PFSK-1 (cell line): Measurements from ENCODE around the gene PRDM15.

Source experiments
- FOXP2 ChIP-seq: optimal IDR thresholded peaks from 2 replicates; pipeline ENCODE3; 2011; ENCODE audit warnings: borderline replicate concordance, control low read depth, inconsistent platforms; ENCODE audit not compliant: insufficient read depth; ENCODE audit errors: extremely low read length, extremely low read depth
- POLR2AphosphoS5 ChIP-seq: IDR thresholded peaks from 2 replicates; pipeline ENCODE4 v1.6.1; 2012; ENCODE audit warnings: low read depth, mild to moderate bottlenecking, control low read depth, low read length, moderate library complexity
- REST ChIP-seq, 2 experiments: IDR thresholded peaks; 2 replicates each; pipeline versions ENCODE4 v1.6.1 to v1.8.0; 2011 to 2012; ENCODE audit warnings: low read depth in 2 of 2, low read length in 2 of 2, control low read depth in 1 of 2, inconsistent platforms in 1 of 2, mild to moderate bottlenecking in 1 of 2, moderate library complexity in 1 of 2; ENCODE audit not compliant: insufficient read depth in 1 of 2
- SIN3A ChIP-seq: IDR thresholded peaks from 2 replicates; pipeline ENCODE4 v1.6.1; 2012; ENCODE audit warnings: mild to moderate bottlenecking, low read length, moderate library complexity, borderline replicate concordance; ENCODE audit not compliant: insufficient read depth
- TAF1 ChIP-seq: IDR thresholded peaks from 2 replicates; pipeline ENCODE4 v1.6.1; 2012; ENCODE audit warnings: low read length, control low read depth, borderline replicate concordance; ENCODE audit not compliant: insufficient read depth

The PRDM15 gene

GRCh38 chr21:41837756-41838297 is 41.3 kb downstream of the PRDM15 start:
- TF ChIP-seq REST (IDR thresholded peaks at IDR 0.05; ENCODE audit: insufficient read depth in 1 of 2, low read depth in 2 of 2, low read length in 2 of 2) = no peak
- no peak for TF ChIP-seq TAF1
- no peak for TF ChIP-seq SIN3A
- TF ChIP-seq FOXP2 = no peak
- TF ChIP-seq POLR2AphosphoS5 = no peak

- TF ChIP-seq SIN3A = no peak
- TF ChIP-seq TAF1 = no peak
- TF ChIP-seq REST (IDR thresholded peaks at IDR 0.05; ENCODE audit: insufficient read depth in 1 of 2, low read depth in 2 of 2, low read length in 2 of 2) = no peak
- no peak for TF ChIP-seq POLR2AphosphoS5
- TF ChIP-seq FOXP2 = no peak
Observed at GRCh38 chr21:41836166-41837015, 42.8 kb downstream of the PRDM15 start.

- TF ChIP-seq TAF1 = no peak
- TF ChIP-seq REST (IDR thresholded peaks at IDR 0.05; ENCODE audit: insufficient read depth in 1 of 2, low read depth in 2 of 2, low read length in 2 of 2) = no peak
- TF ChIP-seq POLR2AphosphoS5 = no peak
- TF ChIP-seq FOXP2 = no peak
- TF ChIP-seq SIN3A = no peak
Observed at GRCh38 chr21:41835711-41836154, 43.4 kb downstream of the PRDM15 start.

- no peak for TF ChIP-seq POLR2AphosphoS5
- no peak for TF ChIP-seq TAF1
- TF ChIP-seq FOXP2 = no peak
- no peak for TF ChIP-seq REST (IDR thresholded peaks at IDR 0.05; ENCODE audit: insufficient read depth in 1 of 2, low read depth in 2 of 2, low read length in 2 of 2)
- TF ChIP-seq SIN3A = no peak
Observed at GRCh38 chr21:41834926-41835663, 44.0 kb downstream of the PRDM15 start.
